ENCODE results near the gene SMIM45.
"Not testable (repeated sequence)": the region's sequence is repeated elsewhere in the genome, so short reads cannot be mapped to it uniquely, and the experiment has no call there.

SMIM45 gene

DNA sequence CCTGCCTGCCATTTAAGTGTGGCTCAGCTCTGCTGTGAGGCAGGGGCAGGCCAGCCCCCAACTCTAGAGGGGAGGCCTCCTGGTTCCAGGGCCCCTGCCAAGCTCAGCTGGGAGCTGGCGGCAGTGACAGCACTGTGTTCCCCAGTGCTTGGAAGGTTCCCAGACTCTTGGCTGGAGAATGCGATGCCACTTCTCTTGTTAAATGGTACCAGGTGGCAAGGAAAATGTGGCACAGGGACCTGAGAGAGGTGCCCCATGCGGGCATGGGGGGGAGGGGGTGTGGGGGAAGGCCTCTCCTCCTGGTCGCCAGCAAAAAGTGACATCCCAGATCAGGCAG is 17.0 kb upstream of the SMIM45 start:
- DNase-seq (ENCODE audit: low spot score) = no peak

- no peak for DNase-seq (ENCODE audit: low spot score)
These were observed 16.4 kb upstream of the SMIM45 start for GRCh38 chr22:41935509-41935908.

DNA sequence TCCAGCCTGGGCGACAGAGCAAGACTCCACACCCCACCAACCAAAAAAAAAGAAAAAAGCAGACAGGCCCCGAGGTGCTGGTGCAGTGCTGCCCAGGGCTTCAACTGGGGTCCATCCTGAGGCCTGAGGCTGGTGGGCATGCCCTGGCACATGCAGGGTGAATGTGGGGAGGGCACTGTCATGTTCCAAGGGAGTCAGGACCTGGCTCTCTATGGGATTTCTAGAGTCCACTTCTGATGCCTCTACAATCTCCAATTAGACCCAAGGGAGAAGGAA is 15.1 kb upstream of the SMIM45 start:
- no peak for DNase-seq (ENCODE audit: low spot score)

GRCh38 chr22:41939981-41940831 is 11.7 kb upstream of the SMIM45 start:
- DNase-seq (ENCODE audit: low spot score) = no peak

DNA sequence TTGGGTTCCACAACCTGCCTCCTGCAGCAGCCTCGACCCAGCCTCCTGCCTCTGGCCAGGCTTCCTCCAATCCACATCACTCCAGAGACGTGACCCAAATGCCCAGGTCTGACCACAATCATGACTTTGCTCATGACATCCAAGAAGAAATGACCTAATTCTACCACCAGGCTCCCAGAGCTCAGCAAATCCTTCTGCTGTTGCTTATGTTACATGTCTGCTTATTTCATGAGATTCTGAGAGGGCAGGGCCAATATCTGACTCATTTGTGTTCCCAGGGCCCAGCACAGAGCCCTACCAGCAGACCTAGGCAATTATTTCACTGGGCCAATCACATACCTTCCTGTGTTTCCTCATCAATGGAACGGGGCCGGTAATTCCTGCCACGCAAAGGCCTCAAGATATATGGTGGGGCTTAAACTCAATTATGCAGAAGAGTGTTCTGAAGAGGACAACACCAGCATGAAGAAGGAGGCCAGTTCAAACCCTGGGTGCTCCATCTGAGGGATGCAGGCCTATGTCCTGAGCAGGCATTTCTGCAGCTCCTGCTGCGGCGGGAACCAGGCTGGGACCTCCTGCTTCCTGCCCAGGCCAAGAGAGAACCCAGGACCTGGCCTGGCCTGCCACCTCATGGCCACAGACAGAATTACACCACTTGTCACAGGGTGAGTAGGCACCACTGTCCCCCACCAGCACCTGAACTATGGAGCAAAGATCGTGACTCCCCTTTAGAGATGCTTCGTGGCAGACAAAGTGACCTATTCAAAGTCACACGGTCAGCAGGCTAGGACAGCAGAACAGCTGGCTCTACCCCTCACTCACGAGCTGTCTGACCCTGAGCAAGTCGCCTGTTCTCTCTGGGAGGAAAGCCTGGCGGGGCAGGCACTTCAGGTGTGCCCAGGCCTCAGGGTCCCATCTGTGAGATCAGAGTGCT is 10.9 kb upstream of the SMIM45 start:
- DNase-seq (ENCODE audit: low spot score) = peak; percentile 85

GRCh38 chr22:41943661-41944209 is 8.2 kb upstream of the SMIM45 start:
- no peak for DNase-seq (ENCODE audit: low spot score)

DNA sequence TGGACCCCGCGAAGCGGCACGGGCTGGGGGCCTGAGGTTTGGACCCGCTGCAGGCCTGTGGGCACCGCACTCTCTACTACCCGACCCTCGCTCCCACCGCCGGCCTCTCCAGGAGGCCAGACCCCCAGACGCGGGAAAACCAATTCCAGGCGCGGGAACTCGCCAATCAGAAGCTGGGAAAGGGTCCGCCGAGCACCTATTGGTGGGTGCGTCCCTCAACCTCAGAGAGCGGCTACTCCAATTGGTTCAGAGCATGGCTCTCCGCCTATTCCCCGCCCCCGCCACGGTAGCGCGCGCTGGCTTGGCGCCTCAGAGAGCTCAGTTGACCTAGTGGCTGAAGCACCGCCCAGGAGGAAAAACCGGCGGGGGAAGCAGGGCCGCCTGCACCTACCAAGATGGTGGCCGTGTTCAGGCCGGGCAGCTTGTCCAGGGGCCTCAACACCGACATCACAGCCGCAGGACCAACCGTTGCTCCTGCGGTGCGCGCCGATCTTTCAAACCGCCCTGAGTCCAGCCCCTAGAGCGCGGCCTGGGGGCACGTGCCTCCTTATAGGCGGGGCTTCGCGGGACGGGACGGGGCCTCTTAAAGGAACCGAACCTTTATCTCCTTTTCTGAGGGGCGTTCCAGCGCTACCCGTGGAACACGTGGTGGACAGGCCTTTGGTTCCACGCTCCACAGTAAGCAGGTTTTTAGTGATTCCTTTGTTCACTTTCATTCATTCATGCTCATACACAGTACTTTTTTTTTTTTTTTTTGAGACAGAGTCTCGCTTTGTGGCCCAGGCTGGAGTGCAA is 5.1 kb upstream of the SMIM45 start, which contains the start of gene CENPM:
TSS of gene CENPM (minus strand) at position 524 of the 795 bp plus-strand sequence. CDS start at position 448, 76 bp downstream.
- peak; percentile 90 for DNase-seq (ENCODE audit: low spot score)

- no peak for DNase-seq (ENCODE audit: low spot score)
These were observed 4.4 kb upstream of the SMIM45 start for GRCh38 chr22:41947424-41948080.

GRCh38 chr22:41948142-41948541 is 3.8 kb upstream of the SMIM45 start:
- DNase-seq (ENCODE audit: low spot score) = no peak

GRCh38 chr22:41948928-41949296 is 3.0 kb upstream of the SMIM45 start:
- not testable (repeated sequence) for DNase-seq (ENCODE audit: low spot score)

DNA sequence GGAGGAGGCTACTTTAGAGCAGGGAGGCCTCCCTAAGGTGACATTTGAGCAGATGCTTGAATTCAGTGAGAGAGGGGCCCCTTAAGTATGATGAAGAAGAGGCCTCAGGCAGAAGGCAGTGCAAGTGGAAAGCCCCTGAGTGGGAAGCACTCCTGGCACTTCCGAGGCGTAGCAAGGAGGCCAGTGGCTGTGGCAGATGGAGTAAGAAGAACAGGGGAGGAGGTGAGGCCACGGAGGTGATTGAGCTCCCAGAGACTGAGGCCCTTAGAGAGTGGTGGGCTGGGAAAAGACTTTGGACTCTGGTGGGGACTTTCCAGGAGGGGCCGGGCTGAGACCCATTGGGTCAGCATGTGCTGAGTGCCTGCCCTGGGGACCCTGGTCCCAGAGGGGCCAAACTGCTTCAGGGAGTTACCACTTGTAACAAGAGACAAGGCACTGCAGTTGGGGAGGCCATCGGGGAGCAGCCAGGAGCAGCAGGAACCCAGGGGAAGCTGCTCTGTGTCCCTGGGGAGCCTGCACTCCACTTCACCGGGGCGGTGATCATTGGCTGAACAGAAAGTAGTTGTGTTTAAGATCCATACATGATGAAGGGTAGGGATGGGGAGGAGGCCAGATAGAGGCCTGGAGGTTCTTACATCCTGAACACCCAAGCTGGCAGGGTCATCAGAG is 2.5 kb upstream of the SMIM45 start:
- DNase-seq (ENCODE audit: low spot score) = no peak

DNA sequence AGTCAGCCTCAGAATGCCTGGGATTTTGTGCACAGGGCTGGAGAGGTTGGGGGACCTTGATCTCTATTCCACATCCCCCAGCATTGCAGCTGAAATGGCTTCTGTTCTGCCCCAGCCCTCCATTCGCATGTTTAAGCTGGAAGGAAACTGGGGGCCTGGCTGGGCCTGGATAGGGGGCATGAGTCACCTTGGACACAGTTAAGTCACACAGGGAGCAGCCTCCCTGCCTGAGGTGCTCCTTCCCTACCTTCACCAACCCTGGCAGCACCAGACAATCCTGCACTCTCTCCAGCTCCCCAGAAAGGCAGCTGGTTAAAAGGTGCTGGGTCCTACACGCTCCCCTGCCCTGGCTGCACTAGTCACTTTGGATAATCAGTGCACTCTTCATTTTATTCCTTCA is 763 bp downstream of the SMIM45 start:
- DNase-seq (ENCODE audit: low spot score) = no peak

- no peak for DNase-seq (ENCODE audit: low spot score)
These were observed 6.1 kb downstream of the SMIM45 start for GRCh38 chr22:41957941-41958556.

- no peak for DNase-seq (ENCODE audit: low spot score)
These were observed 11.6 kb downstream of the SMIM45 start for GRCh38 chr22:41963453-41964111.

- DNase-seq (ENCODE audit: low spot score) = no peak
These were observed 12.2 kb downstream of the SMIM45 start for GRCh38 chr22:41964112-41964491.

DNA sequence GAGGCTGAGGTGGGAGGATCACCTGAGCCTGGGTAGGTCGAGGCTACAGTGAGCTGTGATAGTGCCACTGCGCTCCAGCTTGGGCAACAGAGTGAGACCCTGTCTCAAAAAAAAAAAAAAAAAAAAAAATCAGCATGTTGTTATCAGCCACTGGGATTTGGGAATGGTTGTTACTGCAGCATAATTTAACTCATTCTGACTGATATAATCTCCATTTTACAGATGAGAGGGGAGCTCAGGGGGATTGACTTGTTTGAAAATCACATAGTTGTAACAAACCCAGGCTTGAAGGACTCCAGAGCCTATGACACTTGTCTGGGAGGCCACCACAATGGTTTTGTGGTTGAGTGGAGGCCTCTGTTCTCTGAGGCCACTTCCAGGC is 14.3 kb downstream of the SMIM45 start:
- DNase-seq (ENCODE audit: low spot score) = no peak

GRCh38 chr22:41966607-41967240 is 14.8 kb downstream of the SMIM45 start:
- DNase-seq (ENCODE audit: low spot score) = peak; percentile 49

DNA sequence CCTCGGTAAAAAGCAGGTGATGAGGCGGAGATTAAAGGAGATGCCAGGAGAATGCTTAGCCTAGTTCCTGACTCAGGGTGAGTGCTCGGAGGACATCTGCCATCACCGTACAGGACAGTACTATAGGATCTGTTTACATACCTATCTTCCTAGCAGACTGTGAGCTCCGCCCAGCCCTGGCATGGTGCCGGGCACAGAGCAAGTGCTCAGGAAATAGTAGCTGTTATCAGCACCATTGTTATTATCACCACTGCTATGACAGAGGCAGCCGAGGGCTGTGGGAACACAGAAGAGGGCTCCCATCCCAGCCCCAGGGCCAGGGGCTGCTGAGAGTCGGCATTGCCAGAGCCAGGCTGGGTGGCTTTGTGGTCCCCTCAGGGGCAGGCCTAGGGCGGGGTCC is 16.7 kb downstream of the SMIM45 start:
- no peak for DNase-seq (ENCODE audit: low spot score)

DNA sequence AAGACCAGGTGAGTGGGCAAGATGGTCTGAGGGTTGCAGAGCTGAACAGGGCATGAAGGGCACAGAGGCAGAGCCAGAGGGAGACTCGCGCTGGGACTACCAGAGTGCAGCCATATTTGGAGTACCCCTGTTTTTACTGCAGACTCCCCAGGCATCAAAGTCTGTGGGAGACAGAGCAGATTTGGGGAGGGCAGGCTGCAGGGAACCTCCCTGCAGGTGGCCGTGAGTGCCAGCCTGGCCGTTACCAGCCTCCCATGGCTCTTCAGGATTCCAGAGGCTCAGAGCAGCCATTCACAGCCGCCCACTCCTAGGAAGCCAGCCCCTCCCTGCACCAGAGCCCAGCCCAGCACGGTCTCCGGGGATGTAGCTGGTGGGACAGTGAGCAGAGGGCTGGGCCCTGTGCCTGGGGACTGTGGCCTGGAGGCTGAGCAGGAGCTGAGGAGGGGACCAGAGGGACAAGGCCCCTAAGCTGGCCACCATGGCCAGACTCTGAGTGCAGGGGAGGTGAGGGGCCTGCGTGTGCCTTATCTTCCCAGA is 17.2 kb downstream of the SMIM45 start, which contains the start of gene SEPTIN3:
TSS of gene SEPTIN3 (plus strand) at position 334 of the 537 bp plus-strand sequence. CDS start 2,050 bp downstream, outside the sequence.
- DNase-seq (ENCODE audit: low spot score) = peak; percentile 72

All from iPS-NIHi11 (cell line).